GM13976 (cell line): ENCODE data around the gene PLAGL1.
"Not testable (repeated sequence)": the region's sequence is repeated elsewhere in the genome, so short reads cannot be mapped to it uniquely, and the experiment has no call there.

Experiments used
- DNase-seq: peaks from one replicate; pipeline ENCODE4 v3.0.0; 2012; ENCODE audit warnings: low spot score
- CTCF ChIP-seq: IDR thresholded peaks from 2 replicates; pipeline ENCODE4 v1.5.1; 2012; ENCODE audit warnings: borderline replicate concordance, mild to moderate bottlenecking; ENCODE audit not compliant: insufficient read depth; ENCODE audit errors: extremely low read depth, missing control alignments, control extremely low read depth
- in situ Hi-C: fragments of 300-500 bp; cut with MboI; formaldehyde crosslinking; loops from one replicate; pipeline ENCODE4 v1.12.0; 2022; ENCODE audit warnings: low sequenced_read_pairs, mixed read lengths, inconsistent platforms; ENCODE audit not compliant: unreplicated experiment

The PLAGL1 gene

GRCh38 chr6:143937668-143937970, 70.4 kb downstream of the PLAGL1 start:
- TF ChIP-seq CTCF, result no peak
- no peak for DNase-seq
- in situ Hi-C loops, result no loop called here

- TF ChIP-seq CTCF, result no peak
- in situ Hi-C loops, result no loop called here
- no peak for DNase-seq
These were observed 71.0 kb downstream of the PLAGL1 start for GRCh38 chr6:143936778-143937667.

- no peak for DNase-seq
- in situ Hi-C loops, result no loop called here
- TF ChIP-seq CTCF, result no peak
These were observed 71.7 kb downstream of the PLAGL1 start for GRCh38 chr6:143936347-143936746.

GRCh38 chr6:143934867-143935266, 73.2 kb downstream of the PLAGL1 start:
- in situ Hi-C loops, result no loop called here
- no peak for DNase-seq
- no peak for TF ChIP-seq CTCF

- TF ChIP-seq CTCF, result no peak
- DNase-seq, result no peak
- in situ Hi-C loops, result no loop called here
These were observed 73.7 kb downstream of the PLAGL1 start for GRCh38 chr6:143934331-143934730.

- in situ Hi-C loops, result no loop called here
- no peak for DNase-seq
- no peak for TF ChIP-seq CTCF
These were observed 78.1 kb downstream of the PLAGL1 start for GRCh38 chr6:143929975-143930374.

- no peak for DNase-seq
- in situ Hi-C loops, result no loop called here
- TF ChIP-seq CTCF, result no peak
These were observed 79.2 kb downstream of the PLAGL1 start for GRCh38 chr6:143928853-143929252.

- in situ Hi-C loops, result not testable (repeated sequence)
These were observed 91.0 kb downstream of the PLAGL1 start for GRCh38 chr6:143917026-143917425.

More at GRCh38 chr6:143917026-143917425, 91.0 kb downstream of the PLAGL1 start:
- not testable (repeated sequence) for DNase-seq
